ENCODE data around the gene ATAD3B. TPM values are rescaled to one million over a fixed set of nuclear protein-coding genes. Genes with fewer than 3 reads are reported as not detected.

ATAD3B gene
- total RNA-seq, 5 donors from 2014 or later (not counting 1 experiment from before 2014, with no cell fraction given): 52.1 to 69.3 (median 57.2) TPM

DNA sequence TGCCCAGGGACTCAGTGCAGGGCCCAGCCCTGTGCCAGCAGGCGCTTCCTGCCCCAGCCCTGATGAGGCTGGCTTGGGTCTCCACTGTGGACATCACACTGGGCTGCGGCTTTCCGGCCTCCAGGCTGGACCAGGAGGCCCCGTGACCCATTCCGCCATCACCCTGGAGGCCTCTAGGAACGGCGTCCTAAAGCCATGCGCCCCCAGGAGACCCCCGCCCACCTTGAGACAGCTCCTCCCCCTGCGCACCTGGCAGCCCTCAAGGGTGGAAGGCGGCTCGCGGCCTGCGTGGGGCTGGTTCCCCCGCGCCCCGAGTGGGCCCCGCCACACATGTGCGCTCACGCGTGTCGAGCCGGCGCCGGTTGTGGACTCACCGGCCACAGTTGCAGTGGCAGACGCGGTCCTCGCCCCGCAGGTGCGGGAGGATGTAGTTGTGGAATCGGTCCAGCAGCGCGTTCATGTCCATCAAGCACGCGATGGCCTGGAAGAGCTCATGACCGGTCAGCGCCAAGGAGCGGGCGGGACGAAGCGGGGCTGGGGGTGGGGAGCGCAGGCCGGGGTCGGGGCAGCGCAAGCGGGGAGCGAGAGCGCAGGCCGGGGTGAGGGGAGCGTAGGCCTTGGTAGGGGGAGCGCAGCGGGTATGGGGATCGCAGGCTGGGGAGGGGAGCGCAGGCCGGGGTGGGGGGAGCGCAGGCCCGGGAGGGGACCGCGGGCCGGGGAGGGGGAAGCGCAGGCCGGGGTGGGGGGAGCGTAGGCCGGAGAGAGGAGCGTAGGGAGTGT is 67.9 kb downstream of the ATAD3B start:
- Mint-ChIP-seq H3K4me1 (peaks cover 0 to 5% (median 3%) of the 10 kb centered on the region in 3 donors), H3K36me3 (peaks cover 4% of the 10 kb centered on the region), H3K4me3 (peak overlapping the region; percentile 63 to 67 (median 64)), H3K27me3 (no peaks in the 10 kb centered on the region), H3K9me3 (no peaks in the 10 kb centered on the region), H3K27ac (no peak overlapping the region)
- no peak overlapping the region for H3K27ac ChIP-seq (ENCODE audit: low read length)
- peaks cover 13 to 14% of the 10 kb centered on the region in 2 donors for H3K36me3 ChIP-seq (ENCODE audit: control insufficient read depth in 2 of 2, extremely low read depth in 1 of 2, insufficient read depth in 1 of 2, low read length in 1 of 2)
- ChIA-PET CTCF (interaction anchor here in 1 of 2 donors (0.6 kb wide), 1 partner anchor 9 kb away, joined by 3 read pairs; no protein-coding TSS in a partner anchor), POLR2A (no interaction called here)
- WGBS (ENCODE audit: insufficient coverage): 54% methylated on average over 46 of the region's 66 CpGs
- peaks cover 0 to 20% of the 10 kb centered on the region in 2 experiments for H3K4me1 ChIP-seq (ENCODE audit: control insufficient read depth in 1 of 2, extremely low read depth in 1 of 2, insufficient read depth in 2 of 2, low read length in 2 of 2)
- ATAC-seq (replicated peaks in 1 of 4) (peak in 2 of 4 experiments; percentile 6 to 7), DNase-seq (no peak)
- peaks cover 0 to 9% of the 10 kb centered on the region in 2 experiments for H3K27me3 ChIP-seq (replicated peaks in 1 of 2; ENCODE audit: control insufficient read depth in 2 of 2, extremely low read depth in 1 of 2, insufficient read depth in 2 of 2, low read length in 1 of 2)
- no peaks in the 10 kb centered on the region for H3K9me3 ChIP-seq
- H3K4me3 ChIP-seq (ENCODE audit: control insufficient read depth in 1 of 2, extremely low read depth in 1 of 2, low read length in 1 of 2): no peak overlapping the region

DNA sequence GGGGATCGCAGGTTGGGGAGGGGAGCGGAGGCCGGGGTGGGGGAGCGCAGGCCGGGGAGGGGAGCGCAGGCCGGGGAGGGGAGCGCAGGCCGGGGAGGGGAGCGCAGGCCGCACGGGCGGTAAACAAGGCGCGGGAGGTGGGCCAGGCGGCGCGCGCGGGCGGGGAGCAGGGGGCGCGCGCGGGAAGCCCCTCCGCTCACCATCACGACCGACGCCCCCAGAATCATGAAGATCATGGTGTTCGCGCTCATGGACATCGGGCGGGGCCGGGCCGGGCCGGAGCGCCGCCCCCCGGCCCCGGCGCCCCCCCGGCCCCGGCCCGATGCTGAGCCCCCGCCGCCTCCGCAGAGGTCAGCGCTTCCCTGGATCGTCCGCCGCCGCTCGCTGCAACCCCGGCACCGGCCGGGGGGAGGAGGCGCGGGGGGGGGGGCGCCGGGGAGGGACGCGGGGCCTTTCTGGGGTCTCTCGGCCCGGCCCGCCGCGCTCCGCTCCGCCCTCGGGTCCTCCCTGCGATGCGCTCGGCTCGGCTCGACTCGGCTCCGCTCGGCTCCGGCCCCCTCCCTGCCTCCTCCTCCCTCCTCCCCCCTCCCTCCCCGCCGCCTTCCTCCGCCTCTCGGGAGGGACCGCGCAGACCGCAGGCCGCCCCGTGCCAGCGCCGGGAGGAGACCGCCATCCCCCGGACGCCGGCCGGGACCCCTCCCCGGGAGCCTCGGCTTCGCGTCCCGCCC is 68.7 kb downstream of the ATAD3B start, which contains the start of gene TMEM240:
Gene TMEM240, minus strand, starts transcription at position 535 of the 728 bp plus-strand sequence. Its CDS starts 278 bp downstream, at position 257.
- CTCF ChIA-PET: no interaction called here
- 4% methylated on average over 39 of the region's 100 CpGs for WGBS (ENCODE audit: insufficient coverage)
- H3K27ac Mint-ChIP-seq: peak within 1 kb of the TSS in 1 of 2 donors; percentile 48

DNA sequence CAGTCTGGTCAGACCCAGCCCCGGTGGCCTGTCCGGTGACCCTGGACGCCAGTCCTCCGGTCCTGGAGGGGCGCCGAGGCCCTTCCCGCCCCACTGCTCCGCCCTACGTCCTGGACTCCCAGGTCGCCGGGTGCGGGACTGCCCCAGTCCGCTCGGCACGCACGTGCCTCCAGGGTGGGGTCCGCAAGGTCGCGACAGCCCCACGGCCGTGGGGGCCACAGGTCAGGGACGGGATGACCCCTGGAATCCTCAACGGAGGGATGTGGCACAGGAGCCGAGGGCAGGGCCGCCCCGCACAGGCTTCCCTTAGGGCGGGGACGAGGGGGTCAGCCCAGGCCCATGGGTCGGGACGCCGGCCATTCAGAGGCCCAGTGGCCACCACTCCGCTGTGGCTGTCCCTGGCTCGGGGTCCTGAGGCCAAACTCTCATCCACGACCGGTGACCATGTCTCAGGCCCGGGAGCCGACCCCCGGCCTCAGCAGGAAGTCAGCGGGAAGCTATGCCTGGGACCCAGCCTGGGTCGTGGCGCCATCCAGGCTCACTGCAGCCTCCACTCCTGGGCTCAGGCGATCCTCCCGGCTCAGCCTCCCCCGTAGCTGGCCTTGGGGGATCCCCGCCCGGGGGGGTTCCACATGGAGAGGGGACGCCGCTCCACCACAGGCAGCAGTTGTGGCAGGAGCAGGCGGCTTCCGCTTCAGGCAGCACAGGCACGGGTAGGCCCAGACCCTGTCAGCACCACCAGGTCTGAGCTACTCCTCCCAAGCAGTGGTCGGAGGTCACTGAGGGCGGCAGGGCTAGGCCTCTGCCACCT is 69.5 kb downstream of the ATAD3B start:
- H3K4me3 ChIP-seq (ENCODE audit: control insufficient read depth in 1 of 2, extremely low read depth in 1 of 2, low read length in 1 of 2): no peak overlapping the region
- peaks cover 0 to 5% (median 4%) of the 10 kb centered on the region in 3 donors for H3K4me1 Mint-ChIP-seq
- H3K27me3 ChIP-seq (replicated peaks in 1 of 2; ENCODE audit: control insufficient read depth in 2 of 2, extremely low read depth in 1 of 2, insufficient read depth in 2 of 2, low read length in 1 of 2): peaks cover 0 to 9% of the 10 kb centered on the region in 2 experiments
- H3K27ac ChIP-seq (ENCODE audit: low read length): no peak overlapping the region
- H3K9me3 Mint-ChIP-seq: no peaks in the 10 kb centered on the region
- no peak for ATAC-seq (replicated peaks in 1 of 4)
- H3K36me3 Mint-ChIP-seq: peaks cover 4% of the 10 kb centered on the region
- no peaks in the 10 kb centered on the region for H3K27me3 Mint-ChIP-seq
- H3K4me3 Mint-ChIP-seq: peak overlapping the region; percentile 35 to 62 (median 57)
- peaks cover 0 to 20% of the 10 kb centered on the region in 2 experiments for H3K4me1 ChIP-seq (ENCODE audit: control insufficient read depth in 1 of 2, extremely low read depth in 1 of 2, insufficient read depth in 2 of 2, low read length in 2 of 2)
- ChIA-PET CTCF (no interaction called here), POLR2A (no interaction called here)
- H3K36me3 ChIP-seq (ENCODE audit: control insufficient read depth in 2 of 2, extremely low read depth in 1 of 2, insufficient read depth in 1 of 2, low read length in 1 of 2): peaks cover 13 to 14% of the 10 kb centered on the region in 2 donors
- WGBS (ENCODE audit: insufficient coverage): 84% methylated on average over 53 of the region's 53 CpGs
- no peaks in the 10 kb centered on the region for H3K9me3 ChIP-seq
- DNase-seq: no peak
- H3K27ac Mint-ChIP-seq: peak overlapping the region in 1 of 2 donors; percentile 48

More for the DNA sequence above, 68.7 kb downstream of the ATAD3B start, which contains the start of gene TMEM240:
- Mint-ChIP-seq H3K4me3 (peak within 1 kb of the TSS; percentile 63 to 67 (median 64)), H3K4me1 (peaks cover 0 to 5% (median 3%) of the 10 kb centered on the region in 3 donors), H3K9me3 (no peaks in the 10 kb centered on the region), H3K36me3 (peaks cover 4% of the 10 kb centered on the region), H3K27me3 (no peaks in the 10 kb centered on the region)
- Histone ChIP-seq H3K36me3 (ENCODE audit: control insufficient read depth in 2 of 2, extremely low read depth in 1 of 2, insufficient read depth in 1 of 2, low read length in 1 of 2) (peaks cover 13 to 14% of the 10 kb centered on the region in 2 donors), H3K4me1 (ENCODE audit: control insufficient read depth in 1 of 2, extremely low read depth in 1 of 2, insufficient read depth in 2 of 2, low read length in 2 of 2) (peaks cover 0 to 20% of the 10 kb centered on the region in 2 experiments), H3K9me3 (no peaks in the 10 kb centered on the region), H3K27me3 (replicated peaks in 1 of 2; ENCODE audit: control insufficient read depth in 2 of 2, extremely low read depth in 1 of 2, insufficient read depth in 2 of 2, low read length in 1 of 2) (peaks cover 0 to 9% of the 10 kb centered on the region in 2 experiments), H3K4me3 (ENCODE audit: control insufficient read depth in 1 of 2, extremely low read depth in 1 of 2, low read length in 1 of 2) (no peak within 1 kb of the TSS), H3K27ac (ENCODE audit: low read length) (no peak within 1 kb of the TSS)
- DNase-seq (peak; percentile 18 to 68 (median 43)), ATAC-seq (replicated peaks in 1 of 4) (peak; percentile 75 to 82 (median 80))
- POLR2A ChIA-PET: no interaction called here

DNA sequence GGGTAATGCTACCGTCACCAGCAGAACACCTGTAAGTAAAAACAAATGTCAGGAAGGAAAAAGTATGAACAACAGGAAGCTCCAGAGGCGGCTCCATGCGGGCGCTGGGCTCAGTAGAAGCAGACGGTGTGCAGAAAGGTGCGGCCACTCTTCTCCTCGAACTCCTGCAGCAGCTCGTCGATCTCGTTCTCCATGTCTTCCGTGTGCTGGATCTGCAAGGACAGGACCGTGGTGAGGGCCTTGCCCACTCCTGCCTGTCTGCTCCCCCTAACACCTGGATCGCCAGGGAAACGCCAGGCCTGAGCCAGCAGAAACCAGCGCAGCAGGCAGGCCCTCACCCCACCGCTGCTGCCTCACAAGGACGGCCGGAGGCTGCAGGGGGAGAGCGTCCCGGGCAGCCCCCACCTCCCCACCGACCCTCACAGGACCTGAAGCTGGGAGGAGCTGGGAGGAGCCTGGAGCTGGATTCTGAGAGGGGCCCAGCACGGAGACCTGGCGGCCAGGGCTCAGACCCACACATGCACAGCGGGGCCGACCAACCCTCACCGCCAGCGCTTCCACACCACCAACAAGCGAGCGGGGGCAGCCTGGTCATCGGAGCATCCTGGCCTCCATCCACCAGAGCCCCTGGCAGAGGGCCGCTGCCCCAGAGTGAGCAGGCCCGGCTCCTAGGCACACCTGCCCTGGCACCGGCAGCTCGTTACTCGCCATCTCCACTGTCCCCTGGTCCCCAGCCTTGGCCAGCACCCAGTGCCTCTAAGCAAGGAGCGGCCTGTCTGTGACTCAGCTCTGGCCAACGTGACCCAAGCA is 70.6 kb downstream of the ATAD3B start:
- DNase-seq (no peak), ATAC-seq (replicated peaks in 1 of 4) (no peak)
- H3K27ac Mint-ChIP-seq: no peak overlapping the region
- ChIA-PET CTCF (interaction anchor here in 1 of 2 donors (0.6 kb wide), 1 partner anchor 16 kb away, joined by 3 read pairs; no protein-coding TSS in a partner anchor), POLR2A (no interaction called here)
- H3K36me3 Mint-ChIP-seq: peaks cover 4% of the 10 kb centered on the region
- Histone ChIP-seq H3K9me3 (no peaks in the 10 kb centered on the region), H3K36me3 (ENCODE audit: control insufficient read depth in 2 of 2, extremely low read depth in 1 of 2, insufficient read depth in 1 of 2, low read length in 1 of 2) (peaks cover 13 to 14% of the 10 kb centered on the region in 2 donors), H3K27me3 (replicated peaks in 1 of 2; ENCODE audit: control insufficient read depth in 2 of 2, extremely low read depth in 1 of 2, insufficient read depth in 2 of 2, low read length in 1 of 2) (peaks cover 0 to 9% of the 10 kb centered on the region in 2 experiments), H3K4me1 (ENCODE audit: control insufficient read depth in 1 of 2, extremely low read depth in 1 of 2, insufficient read depth in 2 of 2, low read length in 2 of 2) (peaks cover 0 to 20% of the 10 kb centered on the region in 2 experiments), H3K27ac (ENCODE audit: low read length) (no peak overlapping the region), H3K4me3 (ENCODE audit: control insufficient read depth in 1 of 2, extremely low read depth in 1 of 2, low read length in 1 of 2) (no peak overlapping the region)
- H3K4me1 Mint-ChIP-seq: peaks cover under 1 to 5% (median 4%) of the 10 kb centered on the region in 3 donors
- 93% methylated on average over 26 of the region's 37 CpGs for WGBS (ENCODE audit: insufficient coverage)
- no peaks in the 10 kb centered on the region for H3K9me3 Mint-ChIP-seq
- H3K27me3 Mint-ChIP-seq: no peaks in the 10 kb centered on the region
- H3K4me3 Mint-ChIP-seq: peak overlapping the region; percentile 35 to 62 (median 57)

DNA sequence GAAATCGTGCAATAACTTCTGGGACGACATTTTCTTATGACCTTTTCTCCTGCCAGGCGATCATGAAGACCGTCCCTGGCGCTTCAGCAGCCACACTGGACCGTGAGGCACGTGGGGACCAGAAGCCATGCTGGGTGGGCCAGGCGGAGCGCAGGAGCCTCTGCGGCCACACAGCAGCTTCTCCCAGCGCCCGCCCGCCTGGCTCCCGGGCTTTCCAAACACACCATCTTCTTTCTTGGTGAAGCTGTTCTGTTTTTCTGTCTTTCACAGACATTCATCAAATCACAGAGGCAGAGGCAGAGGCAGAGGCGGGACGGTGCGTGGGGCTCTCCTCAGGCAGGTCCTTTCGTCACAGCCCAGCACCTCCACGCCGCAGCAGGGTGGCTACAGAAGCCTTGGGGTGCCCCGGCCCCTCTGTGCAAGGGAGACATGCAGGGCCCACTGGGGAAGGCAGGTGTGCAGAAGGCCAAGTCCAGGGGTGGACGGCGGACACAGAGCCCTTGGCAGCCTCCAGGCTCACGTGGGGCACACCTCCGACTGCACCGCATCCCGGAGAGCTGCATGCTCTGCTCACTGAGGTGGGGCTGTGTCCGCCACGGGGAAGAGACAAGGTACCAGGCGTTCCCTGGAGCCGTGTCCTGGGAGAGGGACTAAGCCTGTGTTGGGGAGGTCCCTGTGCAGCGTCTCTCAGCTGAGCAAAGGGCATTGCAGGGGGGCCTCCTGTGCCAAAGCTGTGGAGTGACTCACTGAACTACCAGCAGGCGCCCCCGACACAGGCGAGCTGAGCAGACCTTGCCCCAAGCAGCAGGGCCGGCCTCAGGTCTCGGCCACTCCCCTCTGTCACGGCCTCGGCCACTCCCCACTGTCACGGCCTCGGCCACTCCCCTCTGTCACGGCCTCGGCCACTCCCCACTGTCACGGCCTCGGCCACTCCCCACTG is 71.5 kb downstream of the ATAD3B start:
- Mint-ChIP-seq H3K36me3 (peaks cover 4% of the 10 kb centered on the region), H3K4me1 (peaks cover 4 to 8% (median 4%) of the 10 kb centered on the region in 3 donors), H3K9me3 (no peaks in the 10 kb centered on the region), H3K27me3 (no peaks in the 10 kb centered on the region), H3K4me3 (peak overlapping the region in 1 of 3 donors; percentile 25), H3K27ac (no peak overlapping the region)
- no peak overlapping the region for H3K27ac ChIP-seq (ENCODE audit: low read length)
- ATAC-seq (replicated peaks in 1 of 4) (no peak), DNase-seq (no peak)
- CTCF ChIA-PET: no interaction called here
- peaks cover 0 to 20% of the 10 kb centered on the region in 2 experiments for H3K4me1 ChIP-seq (ENCODE audit: control insufficient read depth in 1 of 2, extremely low read depth in 1 of 2, insufficient read depth in 2 of 2, low read length in 2 of 2)
- H3K9me3 ChIP-seq: no peaks in the 10 kb centered on the region
- H3K27me3 ChIP-seq (replicated peaks in 1 of 2; ENCODE audit: control insufficient read depth in 2 of 2, extremely low read depth in 1 of 2, insufficient read depth in 2 of 2, low read length in 1 of 2): peaks cover 0 to 9% of the 10 kb centered on the region in 2 experiments
- WGBS (ENCODE audit: insufficient coverage): 93% methylated on average over 40 of the region's 45 CpGs
- peaks cover 14 to 16% of the 10 kb centered on the region in 2 donors for H3K36me3 ChIP-seq (ENCODE audit: control insufficient read depth in 2 of 2, extremely low read depth in 1 of 2, insufficient read depth in 1 of 2, low read length in 1 of 2)
- no peak overlapping the region for H3K4me3 ChIP-seq (ENCODE audit: control insufficient read depth in 1 of 2, extremely low read depth in 1 of 2, low read length in 1 of 2)
- POLR2A ChIA-PET: no interaction called here

Data from T-cell (primary cell).